Esophagus muscularis mucosa (tissue), 4 donors: ENCODE data around the gene IGFALS.

Source experiments
- EP300 ChIP-seq: sonication (generic); formaldehyde crosslinking; IDR thresholded peaks from one replicate; pipeline ENCODE4 v1.6.1; 2017; ENCODE audit warnings: antibody characterized with exemption
- POLR2AphosphoS5 ChIP-seq, 2 donors: sonication (generic); formaldehyde crosslinking; IDR thresholded peaks; one replicate each; pipeline ENCODE4 v1.6.1; 2017; ENCODE audit warnings: antibody characterized with exemption in 2 of 2
- TF ChIP-seq, protein P1 (sequence below), 3 experiments: fragments of 200-600 bp in 2 of 3; fragments of 450-650 bp in 1 of 3; sonication (generic) in 2 of 3; IDR thresholded peaks; one replicate each; pipeline ENCODE4 v1.5.1; 2017 to 2019; ENCODE audit warnings: antibody characterized with exemption in 3 of 3, mild to moderate bottlenecking in 2 of 3, moderate library complexity in 1 of 3

DNA sequence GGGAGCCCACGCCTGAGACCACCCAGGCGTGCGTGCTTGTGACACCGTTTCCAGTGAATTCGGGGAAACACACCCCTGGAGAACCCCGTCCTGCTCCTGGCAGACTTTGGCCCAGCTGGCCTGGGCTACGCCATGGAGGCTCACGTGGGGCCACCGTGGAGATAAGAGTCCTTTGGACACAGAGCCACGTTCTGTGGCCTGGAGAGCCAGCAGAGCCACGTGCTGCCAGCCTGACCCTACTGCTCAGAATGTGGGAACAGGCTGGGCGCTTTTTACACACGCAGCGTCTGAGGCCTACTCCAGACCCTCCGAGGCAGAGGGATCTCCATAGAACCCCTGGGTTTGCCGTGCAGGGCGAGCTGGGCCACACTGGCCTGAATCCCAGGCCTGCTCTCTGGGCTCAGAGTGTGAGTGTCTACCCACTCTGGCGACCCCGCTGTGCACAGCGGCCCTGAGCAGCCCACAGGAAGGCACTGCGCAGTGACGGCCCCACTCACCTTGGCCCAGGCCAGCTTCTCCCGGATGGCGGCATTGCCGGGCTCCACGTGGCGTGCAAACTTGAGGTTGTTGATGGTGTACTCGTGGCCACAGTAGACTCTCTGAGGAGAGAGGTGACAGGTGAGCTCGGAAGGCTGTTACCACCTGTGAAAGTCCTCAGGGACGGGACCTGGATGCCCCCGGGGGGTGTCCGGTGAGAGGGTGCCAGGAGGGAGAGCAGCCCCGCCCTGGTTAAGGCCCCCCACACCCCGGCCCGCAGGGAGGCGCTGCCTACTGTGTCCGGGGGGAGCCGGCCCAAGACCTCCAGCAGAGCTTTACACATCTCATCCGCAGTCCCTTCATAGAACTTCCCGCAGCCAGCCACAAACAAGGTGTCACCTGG, 23.1 kb upstream of the IGFALS start:
- TF ChIP-seq, protein P1, sequence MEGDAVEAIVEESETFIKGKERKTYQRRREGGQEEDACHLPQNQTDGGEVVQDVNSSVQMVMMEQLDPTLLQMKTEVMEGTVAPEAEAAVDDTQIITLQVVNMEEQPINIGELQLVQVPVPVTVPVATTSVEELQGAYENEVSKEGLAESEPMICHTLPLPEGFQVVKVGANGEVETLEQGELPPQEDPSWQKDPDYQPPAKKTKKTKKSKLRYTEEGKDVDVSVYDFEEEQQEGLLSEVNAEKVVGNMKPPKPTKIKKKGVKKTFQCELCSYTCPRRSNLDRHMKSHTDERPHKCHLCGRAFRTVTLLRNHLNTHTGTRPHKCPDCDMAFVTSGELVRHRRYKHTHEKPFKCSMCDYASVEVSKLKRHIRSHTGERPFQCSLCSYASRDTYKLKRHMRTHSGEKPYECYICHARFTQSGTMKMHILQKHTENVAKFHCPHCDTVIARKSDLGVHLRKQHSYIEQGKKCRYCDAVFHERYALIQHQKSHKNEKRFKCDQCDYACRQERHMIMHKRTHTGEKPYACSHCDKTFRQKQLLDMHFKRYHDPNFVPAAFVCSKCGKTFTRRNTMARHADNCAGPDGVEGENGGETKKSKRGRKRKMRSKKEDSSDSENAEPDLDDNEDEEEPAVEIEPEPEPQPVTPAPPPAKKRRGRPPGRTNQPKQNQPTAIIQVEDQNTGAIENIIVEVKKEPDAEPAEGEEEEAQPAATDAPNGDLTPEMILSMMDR (IDR thresholded peaks at IDR 0.05) = no peak
- TF ChIP-seq EP300 = no peak
- no peak for TF ChIP-seq POLR2AphosphoS5 (IDR thresholded peaks at IDR 0.05)
